NCI-H2107 (cell line): Measurements from ENCODE around the gene PRTFDC1.
"Not testable (repeated sequence)": the region's sequence is repeated elsewhere in the genome, so short reads cannot be mapped to it uniquely, and the experiment has no call there.

Source experiments
- DNase-seq: peaks from one replicate; lab custom pipeline; 2025; lab: John Stamatoyannopoulos, UW

Gene PRTFDC1

GRCh38 chr10:24965051-24965450 is 12.6 kb upstream of the PRTFDC1 start:
- no peak for DNase-seq

DNA sequence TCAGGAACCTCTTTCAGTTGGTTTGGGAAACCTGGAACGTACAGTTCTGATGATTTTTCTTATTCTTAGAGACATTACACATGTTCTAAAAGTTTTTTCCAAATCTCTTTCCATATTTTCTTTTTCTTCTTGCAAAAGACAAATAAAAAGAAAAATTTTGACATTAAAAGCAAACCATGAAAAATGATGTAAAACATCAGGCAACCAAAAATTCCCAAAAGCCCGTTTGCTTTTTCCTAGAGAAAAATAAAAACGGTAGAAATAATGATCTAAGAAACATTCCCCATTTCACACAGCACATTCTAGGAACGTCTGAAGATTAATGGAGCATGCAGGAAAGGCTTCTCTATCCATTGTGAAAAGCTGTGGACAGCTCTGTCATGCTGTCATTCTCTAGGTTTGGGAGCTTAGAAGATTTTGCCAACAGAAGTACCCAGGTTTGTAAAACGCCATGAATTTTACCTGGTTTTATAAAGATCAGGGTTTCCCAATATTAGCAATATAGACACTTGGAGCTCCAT is 11.2 kb upstream of the PRTFDC1 start:
- no peak for DNase-seq

GRCh38 chr10:24962995-24963394 is 10.6 kb upstream of the PRTFDC1 start:
- no peak for DNase-seq

GRCh38 chr10:24961582-24961981 is 9.2 kb upstream of the PRTFDC1 start:
- DNase-seq, result no peak

GRCh38 chr10:24959382-24959730 is 7.0 kb upstream of the PRTFDC1 start:
- DNase-seq, result no peak

- no peak for DNase-seq
These were observed 6.4 kb upstream of the PRTFDC1 start for GRCh38 chr10:24958721-24959381.

GRCh38 chr10:24958091-24958720 is 5.8 kb upstream of the PRTFDC1 start:
- no peak for DNase-seq

GRCh38 chr10:24957624-24958051 is 5.2 kb upstream of the PRTFDC1 start:
- DNase-seq, result not testable (repeated sequence)

GRCh38 chr10:24953675-24954074 is 1.3 kb upstream of the PRTFDC1 start:
- no peak for DNase-seq

- DNase-seq, result no peak
These were observed 570 bp upstream of the PRTFDC1 start for GRCh38 chr10:24952707-24953645.

DNA sequence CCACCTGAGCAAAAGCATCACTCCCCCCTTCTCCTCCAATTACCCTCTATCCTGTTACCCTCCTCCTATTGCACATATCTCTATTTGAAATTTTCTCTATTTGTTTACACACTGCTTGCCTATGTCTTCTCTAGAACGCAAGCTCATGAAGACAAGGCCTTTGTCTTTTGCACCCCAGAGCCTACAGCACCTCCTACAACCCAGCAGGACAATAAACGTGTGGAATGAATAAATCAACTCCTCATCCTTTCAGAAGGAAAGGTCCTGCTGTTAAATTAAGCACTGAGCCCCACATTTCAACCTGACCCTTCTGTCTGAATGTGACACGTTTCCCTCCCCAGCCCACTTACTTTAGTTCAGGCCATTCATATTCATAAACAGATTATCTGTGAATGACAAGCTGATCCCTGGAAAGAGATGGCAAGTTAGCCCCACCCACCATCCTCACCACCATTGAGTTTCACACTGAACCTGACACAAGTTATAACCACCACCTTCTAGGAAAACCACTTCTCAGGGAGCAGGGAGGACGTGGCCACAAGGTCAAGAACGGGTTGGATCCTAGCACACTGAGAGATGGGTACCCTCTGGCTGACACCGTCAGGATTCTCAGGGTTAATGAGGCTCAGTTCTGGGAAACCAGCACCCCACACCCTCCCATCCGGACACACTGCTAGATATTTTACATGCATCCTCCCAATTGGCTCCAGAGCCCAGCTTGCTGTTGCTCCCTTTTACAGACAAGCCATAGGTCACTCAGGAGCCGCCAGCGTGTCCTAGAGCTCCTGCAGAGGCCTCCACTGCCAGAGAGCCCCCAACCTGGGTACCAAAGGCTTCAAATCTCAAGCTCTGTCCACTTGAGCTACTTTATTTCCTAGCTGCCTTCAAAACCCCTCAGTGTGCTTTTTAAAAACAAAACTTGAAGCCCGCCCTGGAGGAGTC is 934 bp downstream of the PRTFDC1 start:
- no peak for DNase-seq

- DNase-seq, result no peak
These were observed 2.0 kb downstream of the PRTFDC1 start for GRCh38 chr10:24950439-24950838.

GRCh38 chr10:24949616-24950015 is 2.8 kb downstream of the PRTFDC1 start:
- no peak for DNase-seq

- no peak for DNase-seq
These were observed 4.9 kb downstream of the PRTFDC1 start for GRCh38 chr10:24947304-24948097.

- DNase-seq, result no peak
These were observed 7.7 kb downstream of the PRTFDC1 start for GRCh38 chr10:24944512-24945255.

DNA sequence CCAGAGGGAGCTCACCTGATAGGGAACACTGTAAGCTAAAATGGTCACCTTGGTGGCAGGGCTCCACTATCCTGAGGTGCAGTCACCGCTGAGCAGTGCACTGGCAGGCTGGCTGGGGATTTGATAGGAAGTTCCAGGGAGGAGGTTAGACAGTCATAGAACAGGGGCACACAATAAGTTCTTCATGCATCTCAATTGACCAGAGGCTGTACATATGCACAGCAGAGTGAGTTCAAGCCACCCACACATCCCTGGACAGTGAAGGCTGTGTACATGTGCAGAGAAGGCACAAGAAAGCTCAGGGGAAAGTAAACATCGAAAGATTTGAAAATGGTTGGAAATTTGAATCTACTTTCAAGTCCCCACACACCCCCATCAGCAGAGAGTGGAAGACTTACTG is 13.9 kb downstream of the PRTFDC1 start:
- DNase-seq, result no peak

DNA sequence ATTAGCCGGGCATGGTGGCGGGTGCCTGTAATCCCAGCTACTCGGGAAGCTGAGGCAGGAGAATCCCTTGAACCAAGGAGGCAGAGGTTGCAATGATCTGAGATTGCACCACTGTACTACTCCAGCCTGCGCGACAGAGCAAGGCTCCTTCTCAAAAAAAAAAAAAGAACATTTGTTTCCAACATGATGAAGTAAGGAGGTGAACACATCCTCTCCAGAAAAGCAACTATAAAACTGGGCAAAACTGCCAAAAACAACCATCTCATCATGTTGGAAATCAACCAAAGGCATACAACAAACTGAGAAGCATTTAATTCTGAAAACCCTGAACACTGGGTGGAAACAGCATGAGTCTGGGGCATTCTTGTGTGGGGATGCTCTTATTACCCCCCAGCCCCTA is 14.3 kb downstream of the PRTFDC1 start:
- DNase-seq, result no peak

- no peak for DNase-seq
These were observed 16.7 kb downstream of the PRTFDC1 start for GRCh38 chr10:24935504-24936292.

DNA sequence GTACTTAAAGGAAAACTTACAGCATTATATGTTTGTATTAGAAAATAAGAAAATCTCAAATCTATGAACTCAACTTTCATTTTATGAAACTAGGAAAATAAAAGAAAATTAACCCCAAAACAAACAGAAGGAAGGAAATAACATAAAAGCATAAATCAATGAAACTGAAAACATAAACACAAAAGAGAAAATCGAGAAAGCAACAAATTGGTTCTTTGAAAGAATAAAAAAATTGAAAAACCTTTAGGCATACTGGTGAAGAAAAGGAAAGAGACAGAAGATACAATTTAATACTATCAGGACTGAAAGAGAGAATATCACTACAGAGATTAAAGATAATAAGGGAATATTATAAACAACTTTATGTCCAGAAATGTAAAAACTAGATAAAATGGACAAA is 21.2 kb downstream of the PRTFDC1 start:
- no peak for DNase-seq
